K562 (cell line): Measurements from ENCODE around the gene HSPB8.

Source experiments
- CTCF ChIP-seq, 3 experiments: IDR thresholded peaks in 2 of 3; conservative IDR thresholded peaks in 1 of 3; 2 replicates each; pipeline ENCODE4 v1.5.1; 2011 to 2012; ENCODE audit warnings: low read length in 3 of 3, mild to moderate bottlenecking in 3 of 3, control low read depth in 2 of 3, improper control_type of control experiment in 1 of 3, inconsistent platforms in 1 of 3, low read depth in 1 of 3, mixed read lengths in 1 of 3, moderate library complexity in 1 of 3; ENCODE audit not compliant: insufficient read depth in 2 of 3
- EGR1 ChIP-seq: fragments of 450-650 bp; conservative IDR thresholded peaks from 2 replicates; pipeline ENCODE4 v1.6.1; 2017; ENCODE audit warnings: mild to moderate bottlenecking
- ETV6 ChIP-seq, 3 experiments: fragments of 150-350 bp in 1 of 3; sonication (generic) in 1 of 3; formaldehyde crosslinking in 1 of 3; IDR thresholded peaks; 2 replicates each; pipeline versions ENCODE4 v1.6.1 to v1.8.0; 2014 to 2022; ENCODE audit warnings: borderline replicate concordance in 2 of 3, low read depth in 2 of 3, antibody characterized with exemption in 1 of 3, low read length in 1 of 3, mild to moderate bottlenecking in 1 of 3, missing genetic modification reagents in 1 of 3
- POLR2A ChIP-seq: fragments of 450-650 bp; conservative IDR thresholded peaks from 2 replicates; pipeline ENCODE4 v1.6.1; 2016
- RAD51 ChIP-seq: fragments of 450-650 bp; IDR thresholded peaks from 2 replicates; pipeline ENCODE4 v1.7.1; 2016; ENCODE audit warnings: low read depth, mild to moderate bottlenecking, borderline replicate concordance
- SAFB ChIP-seq: fragments of 200-400 bp; formaldehyde crosslinking; IDR thresholded peaks from 2 replicates; pipeline ENCODE4 v1.6.1; 2017; ENCODE audit warnings: low read depth, low read length, borderline replicate concordance
- SIN3A ChIP-seq, 2 experiments: fragments of 150-350 bp in 1 of 2; IDR thresholded peaks; 2 replicates each; pipeline ENCODE4 v1.6.1; 2011 to 2016; ENCODE audit warnings: borderline replicate concordance in 2 of 2, low read depth in 2 of 2, low read length in 2 of 2, mild to moderate bottlenecking in 2 of 2, moderate library complexity in 2 of 2; ENCODE audit not compliant: control insufficient read depth in 1 of 2
- SMC3 ChIP-seq: conservative IDR thresholded peaks from 2 replicates; pipeline ENCODE4 v1.6.1; 2011; ENCODE audit warnings: low read depth, low read length, improper control_type of control experiment; ENCODE audit not compliant: insufficient read depth
- SNRNP70 ChIP-seq: fragments of 200-400 bp; formaldehyde crosslinking; optimal IDR thresholded peaks from 2 replicates; pipeline ENCODE3; 2017; ENCODE audit warnings: low read depth, low read length
- TBL1XR1 ChIP-seq, 2 experiments: IDR thresholded peaks; 2 replicates each; pipeline ENCODE4 v1.6.1; 2012; ENCODE audit warnings: improper control_type of control experiment in 2 of 2, low read length in 2 of 2, mild to moderate bottlenecking in 1 of 2
- TCF7 ChIP-seq: sonication (generic); IDR thresholded peaks from 2 replicates; pipeline ENCODE4 v1.6.1; 2016; ENCODE audit warnings: antibody characterized with exemption, borderline replicate concordance
- U2AF1 ChIP-seq: fragments of 200-400 bp; formaldehyde crosslinking; optimal IDR thresholded peaks from 2 replicates; pipeline ENCODE3; 2017; ENCODE audit warnings: mild to moderate bottlenecking, low read depth, low read length, moderate library complexity
- ZHX1 ChIP-seq: fragments of 150-350 bp; conservative IDR thresholded peaks from 2 replicates; pipeline ENCODE4 v1.6.1; 2014; ENCODE audit warnings: low read length
- ZKSCAN8 ChIP-seq: fragments of 200-800 bp; sonication (Bioruptor generic); IDR thresholded peaks from 2 replicates; pipeline ENCODE4 v1.6.1; 2016; ENCODE audit warnings: missing genetic modification characterization, missing compliant biosample characterization

DNA sequence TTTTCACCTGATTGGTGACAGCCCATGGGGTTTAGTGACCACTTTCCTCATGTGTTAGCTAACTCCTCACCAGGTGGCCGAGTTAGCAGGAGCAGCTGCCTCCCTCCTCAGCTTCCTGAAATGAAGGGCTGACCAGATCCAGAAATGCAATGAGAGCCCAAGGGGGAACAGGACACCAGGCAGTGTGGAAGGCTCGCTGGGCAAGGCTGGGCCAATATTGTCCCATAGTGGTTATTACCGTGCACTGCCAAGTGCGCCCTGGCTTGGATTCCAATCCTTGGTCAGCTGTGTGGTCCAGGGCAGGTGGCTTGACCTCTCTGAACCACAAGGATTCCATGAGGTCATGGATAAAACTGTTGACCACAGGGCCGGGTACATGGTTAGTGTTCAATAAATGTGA lies 3.6 kb upstream of the HSPB8 start:
- no peak for TF ChIP-seq POLR2A
- TF ChIP-seq ZHX1 = no peak
- TF ChIP-seq TCF7 = no peak
- no peak for TF ChIP-seq SIN3A (IDR thresholded peaks at IDR 0.05; ENCODE audit: borderline replicate concordance in 2 of 2, control insufficient read depth in 1 of 2, low read depth in 2 of 2, low read length in 2 of 2)
- TF ChIP-seq SNRNP70 = no peak
- TF ChIP-seq EGR1 = no peak
- TF ChIP-seq ZKSCAN8 (CRISPR knock-in tag) = no peak
- TF ChIP-seq SAFB = no peak
- TF ChIP-seq RAD51 = no peak
- TF ChIP-seq CTCF (IDR thresholded peaks at IDR 0.05 in 2 of 3, conservative IDR thresholded peaks at IDR 0.05 in 1 of 3; ENCODE audit: insufficient read depth in 2 of 3, low read depth in 1 of 3, low read length in 3 of 3) = no peak
- TF ChIP-seq U2AF1 = no peak
- TF ChIP-seq ETV6 (IDR thresholded peaks at IDR 0.05; ENCODE audit: borderline replicate concordance in 1 of 2, low read depth in 2 of 2, low read length in 1 of 2) = no peak
- no peak for TF ChIP-seq ETV6 (CRISPR knock-in tag; IDR thresholded peaks at IDR 0.05; ENCODE audit: borderline replicate concordance)
- no peak for TF ChIP-seq SMC3
- no peak for TF ChIP-seq TBL1XR1 (IDR thresholded peaks at IDR 0.05; ENCODE audit: low read length in 2 of 2)
